CD4-positive, alpha-beta T cell (primary cell): ENCODE data around the gene GK. TPM values are rescaled to one million over a fixed set of nuclear protein-coding genes. Genes with fewer than 3 reads are reported as not detected.

Experiments
- ATAC-seq: fragments of 200-7000 bp; cut with Tn5 transposase; one replicate; pipeline ENCODE4 v1.10.0; 2022; ENCODE audit warnings: mild to moderate bottlenecking; ENCODE audit not compliant: poor library complexity
- CTCF ChIA-PET: fragments of 350-600 bp; sonication (Branson Sonifier 250); formaldehyde crosslinking; loops from one replicate; lab custom pipeline; 2021; ENCODE audit warnings: antibody characterized with exemption, inconsistent platforms; lab: Charles Lee
- POLR2A ChIA-PET: fragments of 350-600 bp; sonication (Branson Sonifier 250); formaldehyde crosslinking; loops from one replicate; lab custom pipeline; 2021; ENCODE audit warnings: antibody characterized with exemption, inconsistent platforms; lab: Charles Lee
- DNase-seq, 14 experiments: peaks; one replicate each; pipeline ENCODE4 v3.0.0-alpha.2; 2013 to 2020; ENCODE audit warnings: mixed read lengths in 2 of 14
- H3K27ac ChIP-seq, 2 donors: one replicate each; pipeline versions ENCODE4 v1.5.1 to v1.7.0; 2013; ENCODE audit warnings: low read length in 2 of 2, low read depth in 1 of 2, mild to moderate bottlenecking in 1 of 2
- H3K27me3 ChIP-seq, 2 experiments: 1 replicate in 1 of 2; 2 replicates in 1 of 2; pipeline versions ENCODE4 v1.6.1 to v1.7.0; 2013; ENCODE audit warnings: low read length in 2 of 2, control low read depth in 1 of 2, mild to moderate bottlenecking in 1 of 2, moderate library complexity in 1 of 2; ENCODE audit not compliant: insufficient read depth in 2 of 2, control insufficient read depth in 1 of 2
- H3K36me3 ChIP-seq: one replicate; pipeline ENCODE4 v1.6.1; 2013; ENCODE audit warnings: low read length, control low read depth; ENCODE audit not compliant: insufficient read depth
- H3K4me1 ChIP-seq: one replicate; pipeline ENCODE4 v1.6.1; 2013; ENCODE audit warnings: low read length, control low read depth; ENCODE audit not compliant: insufficient read depth
- H3K4me3 ChIP-seq: one replicate; pipeline ENCODE4 v1.5.1; 2013; ENCODE audit warnings: mild to moderate bottlenecking, low read length, moderate library complexity
- H3K9me3 ChIP-seq, 2 experiments: 1 replicate in 1 of 2; 2 replicates in 1 of 2; pipeline versions ENCODE4 v1.6.1 to v1.7.0; 2013; ENCODE audit warnings: low read length in 2 of 2, mild to moderate bottlenecking in 2 of 2, control low read depth in 1 of 2, moderate library complexity in 1 of 2; ENCODE audit not compliant: control insufficient read depth in 1 of 2, insufficient read depth in 1 of 2
- H3K27ac Mint-ChIP-seq: one replicate; pipeline ENCODE4 v1.8.0; 2020; ENCODE audit warnings: mixed read lengths
- H3K27me3 Mint-ChIP-seq: one replicate; pipeline ENCODE4 v1.8.0; 2021; ENCODE audit warnings: mixed read lengths
- H3K36me3 Mint-ChIP-seq: one replicate; pipeline ENCODE4 v1.8.0; 2021; ENCODE audit warnings: low read depth, mixed read lengths
- H3K4me1 Mint-ChIP-seq: one replicate; pipeline ENCODE4 v1.8.0; 2021; ENCODE audit warnings: low read depth, mixed read lengths
- H3K4me3 Mint-ChIP-seq: one replicate; pipeline ENCODE4 v1.8.0; 2020; ENCODE audit warnings: mild to moderate bottlenecking, mixed read lengths
- H3K9me3 Mint-ChIP-seq: one replicate; pipeline ENCODE4 v1.8.0; 2020; ENCODE audit warnings: mixed read lengths
- intact Hi-C, 2 experiments: fragments of 100-400 bp; cut with DNase I in 1 of 2; cut with micrococcal nuclease in 1 of 2; formaldehyde crosslinking; loops; one replicate each; pipeline versions ENCODE4 v1.15.1 to v1.9.0; 2023 to 2025; cut with DNase I, micrococcal nuclease
- total RNA-seq, 174 experiments: library from RNA in 2 of 174; stranded (reverse) in 2 of 174; gene quantifications; one replicate each; pipeline ENCODE4 v1.2.3 and lab custom pipeline; 2021 to 2026
- TF ChIP-seq, protein P1 (sequence below): fragments of 200-600 bp; IDR thresholded peaks from one replicate; pipeline ENCODE4 v1.8.0; 2022; ENCODE audit warnings: antibody characterized with exemption, mild to moderate bottlenecking

Gene GK
- total RNA-seq, 2 experiments from 2014 or later, result 1.4 to 1.9 TPM

DNA sequence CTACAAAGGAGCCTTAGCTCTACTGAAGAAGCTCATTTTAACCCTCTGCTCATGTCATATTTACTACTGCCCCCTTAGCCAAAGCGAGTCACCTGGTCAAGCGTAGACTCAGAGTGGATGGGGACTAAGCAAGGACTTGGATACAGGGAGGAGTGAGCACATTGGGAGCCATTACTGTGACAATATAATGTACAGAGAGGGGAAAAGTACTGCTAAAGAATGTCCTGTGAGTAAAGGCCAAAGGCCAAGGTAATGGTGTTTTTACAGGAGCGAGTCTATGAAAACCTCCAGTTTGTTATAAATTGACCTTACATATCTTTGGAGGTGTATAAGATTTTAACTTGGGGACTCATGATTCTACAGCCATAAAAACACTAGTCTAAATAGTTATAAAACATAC, 10.6 kb upstream of the GK start:
- Mint-ChIP-seq H3K4me1 (no peaks in the 10 kb centered on the region), H3K27ac (no peak overlapping the region), H3K36me3 (no peaks in the 10 kb centered on the region), H3K27me3 (no peaks in the 10 kb centered on the region), H3K9me3 (no peaks in the 10 kb centered on the region), H3K4me3 (no peak overlapping the region)
- H3K4me1 ChIP-seq, result no peaks in the 10 kb centered on the region
- no peaks in the 10 kb centered on the region for H3K36me3 ChIP-seq
- no peaks in the 10 kb centered on the region for H3K9me3 ChIP-seq
- POLR2A ChIA-PET, result no interaction called here
- H3K4me3 ChIP-seq, result no peak overlapping the region
- H3K27ac ChIP-seq, result no peak overlapping the region
- TF ChIP-seq, protein P1, sequence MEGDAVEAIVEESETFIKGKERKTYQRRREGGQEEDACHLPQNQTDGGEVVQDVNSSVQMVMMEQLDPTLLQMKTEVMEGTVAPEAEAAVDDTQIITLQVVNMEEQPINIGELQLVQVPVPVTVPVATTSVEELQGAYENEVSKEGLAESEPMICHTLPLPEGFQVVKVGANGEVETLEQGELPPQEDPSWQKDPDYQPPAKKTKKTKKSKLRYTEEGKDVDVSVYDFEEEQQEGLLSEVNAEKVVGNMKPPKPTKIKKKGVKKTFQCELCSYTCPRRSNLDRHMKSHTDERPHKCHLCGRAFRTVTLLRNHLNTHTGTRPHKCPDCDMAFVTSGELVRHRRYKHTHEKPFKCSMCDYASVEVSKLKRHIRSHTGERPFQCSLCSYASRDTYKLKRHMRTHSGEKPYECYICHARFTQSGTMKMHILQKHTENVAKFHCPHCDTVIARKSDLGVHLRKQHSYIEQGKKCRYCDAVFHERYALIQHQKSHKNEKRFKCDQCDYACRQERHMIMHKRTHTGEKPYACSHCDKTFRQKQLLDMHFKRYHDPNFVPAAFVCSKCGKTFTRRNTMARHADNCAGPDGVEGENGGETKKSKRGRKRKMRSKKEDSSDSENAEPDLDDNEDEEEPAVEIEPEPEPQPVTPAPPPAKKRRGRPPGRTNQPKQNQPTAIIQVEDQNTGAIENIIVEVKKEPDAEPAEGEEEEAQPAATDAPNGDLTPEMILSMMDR, result no peak
- CTCF ChIA-PET, result interaction anchor here (1.2 kb wide), 1 partner anchor 66 kb away, joined by 3 read pairs; no protein-coding TSS in a partner anchor
- intact Hi-C loops, result loop anchor here in 1 of 2 experiments (10.0 kb wide), 1 partner anchor 192 kb away; no protein-coding TSS in a partner anchor
- DNase-seq, result no peak
- no peaks in the 10 kb centered on the region for H3K27me3 ChIP-seq
- ATAC-seq, result no peak

DNA sequence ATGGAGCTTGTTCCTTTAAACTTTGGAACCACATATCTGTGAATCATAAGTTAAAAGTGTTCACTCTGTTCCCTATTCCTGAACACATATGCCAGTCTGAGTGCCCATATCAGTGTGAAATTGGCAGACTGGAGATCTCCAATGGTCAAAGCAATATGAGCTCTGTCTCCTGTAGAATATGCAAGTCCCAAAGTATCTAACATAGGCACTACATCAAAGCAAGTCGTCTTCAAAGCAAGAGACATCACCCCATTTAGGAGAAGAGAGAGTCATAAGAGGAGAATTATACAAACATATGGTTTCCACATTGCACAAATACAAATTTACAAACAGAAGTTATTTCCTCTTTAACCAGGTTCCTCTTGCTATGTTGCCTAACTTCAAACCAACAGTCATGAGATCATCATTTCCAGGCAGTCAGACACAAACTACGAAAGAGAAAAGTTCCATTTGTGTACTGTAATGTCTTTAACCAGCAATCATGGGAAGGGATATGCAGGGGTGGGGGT, 9.9 kb upstream of the GK start:
- no peaks in the 10 kb centered on the region for H3K27me3 ChIP-seq
- no peaks in the 10 kb centered on the region for H3K36me3 ChIP-seq
- intact Hi-C loops, result loop anchor here in 1 of 2 experiments (10.0 kb wide), 1 partner anchor 191 kb away; no protein-coding TSS in a partner anchor
- ATAC-seq, result no peak
- no peaks in the 10 kb centered on the region for H3K4me1 ChIP-seq
- H3K9me3 Mint-ChIP-seq, result no peaks in the 10 kb centered on the region
- H3K36me3 Mint-ChIP-seq, result no peaks in the 10 kb centered on the region
- ChIA-PET CTCF (interaction anchor here (0.6 to 1.2 kb wide), 2 partner anchors 28 to 66 kb away, joined by 3 read pairs; no protein-coding TSS in a partner anchor), POLR2A (no interaction called here)
- DNase-seq, result peak in 2 of 14 experiments; percentile 26 to 38
- no peak overlapping the region for H3K4me3 Mint-ChIP-seq
- H3K4me1 Mint-ChIP-seq, result no peaks in the 10 kb centered on the region
- H3K4me3 ChIP-seq, result no peak overlapping the region
- no peak overlapping the region for H3K27ac Mint-ChIP-seq
- H3K27me3 Mint-ChIP-seq, result no peaks in the 10 kb centered on the region
- H3K27ac ChIP-seq, result no peak overlapping the region
- TF ChIP-seq, protein P1, result no peak
- no peaks in the 10 kb centered on the region for H3K9me3 ChIP-seq

DNA sequence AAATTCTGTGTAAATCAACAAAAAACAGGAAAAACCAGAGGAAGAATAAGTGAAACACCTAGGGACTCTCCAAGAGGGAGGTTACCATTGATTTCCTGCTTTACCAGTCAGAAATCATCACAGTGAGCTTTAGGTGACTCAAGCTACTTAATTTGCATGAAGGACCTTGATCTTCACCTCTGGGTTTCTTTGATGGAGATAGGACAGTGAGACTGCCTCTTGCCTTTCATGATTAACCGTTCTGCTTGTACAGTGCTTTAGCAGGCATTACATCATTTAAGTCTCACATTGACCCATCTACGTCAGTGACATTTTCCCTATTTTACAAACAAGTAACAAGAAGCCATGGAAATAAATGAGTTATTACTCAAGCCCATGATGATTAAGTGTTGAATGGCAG, 3.4 kb upstream of the GK start:
- TF ChIP-seq, protein P1, result no peak
- no peaks in the 10 kb centered on the region for H3K27me3 Mint-ChIP-seq
- H3K27ac Mint-ChIP-seq, result peak overlapping the region; percentile 65
- H3K4me3 Mint-ChIP-seq, result peak overlapping the region; percentile 18
- no peaks in the 10 kb centered on the region for H3K36me3 ChIP-seq
- peaks cover 18% of the 10 kb centered on the region for H3K4me1 ChIP-seq
- POLR2A ChIA-PET, result no interaction called here
- ATAC-seq (peak; percentile 19), DNase-seq (peak in 3 of 14 experiments; percentile 37 to 69 (median 61))
- H3K4me3 ChIP-seq, result no peak overlapping the region
- H3K27me3 ChIP-seq, result no peaks in the 10 kb centered on the region
- no peaks in the 10 kb centered on the region for H3K9me3 ChIP-seq
- H3K9me3 Mint-ChIP-seq, result no peaks in the 10 kb centered on the region
- H3K36me3 Mint-ChIP-seq, result peaks cover 6% of the 10 kb centered on the region
- intact Hi-C loops, result loop anchor here (10.0 kb wide), 2 partner anchors 185 to 235 kb away; partner anchors contain the start of gene TAB3 (in 1 of the 2)
- CTCF ChIA-PET, result no interaction called here
- H3K4me1 Mint-ChIP-seq, result peaks cover 26% of the 10 kb centered on the region
- no peak overlapping the region for H3K27ac ChIP-seq
